ENCODE data around the gene TRIM4. TPM values are rescaled to one million over a fixed set of nuclear protein-coding genes. Genes with fewer than 3 reads are reported as not detected.
A peak's percentile ranks its signal among the peaks of the same experiment; 100 is the strongest.

Gene TRIM4
- total RNA-seq, 1 experiment from 2014 or later, result 23.4 TPM

DNA sequence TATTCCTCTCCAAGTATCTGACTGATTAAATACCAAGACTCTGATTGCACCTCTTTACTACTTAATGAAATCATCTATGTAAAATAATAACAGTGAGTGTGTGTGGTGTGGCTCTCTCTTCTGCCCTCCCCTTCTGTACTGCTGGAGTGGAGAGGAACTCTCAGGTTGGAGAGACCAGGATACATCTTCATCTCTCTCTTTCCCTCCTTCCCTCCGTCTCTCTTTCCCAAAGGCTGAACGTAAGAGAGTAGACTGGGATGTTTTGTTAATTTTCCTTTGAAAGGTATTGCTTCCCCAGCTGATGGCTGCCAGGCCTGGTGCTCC, 10.4 kb upstream of the TRIM4 start:
- no TSS peak for BruUV-seq (replicated peaks)
- peaks cover 5% of the 10 kb centered on the region for H3K4me1 ChIP-seq (ENCODE audit: insufficient read depth, low read length, poor library complexity, severe bottlenecking)
- H3K9me3 ChIP-seq (ENCODE audit: low read depth, low read length, poor library complexity, severe bottlenecking), result no peaks in the 10 kb centered on the region
- peaks cover 57% of the 10 kb centered on the region for H3K27me3 ChIP-seq (replicated peaks; ENCODE audit: insufficient read depth, low read depth, low read length, poor library complexity)
- no peaks in the 10 kb centered on the region for H3K36me3 ChIP-seq (ENCODE audit: insufficient read depth, low read length, poor library complexity, severe bottlenecking)
- DNase-seq (ENCODE audit: low spot score), result no peak
- no peak for TF ChIP-seq EZH2 (IDR thresholded peaks at IDR 0.05; ENCODE audit: borderline replicate concordance, low read depth, low read length, poor library complexity, severe bottlenecking)
- TF ChIP-seq, protein P1, sequence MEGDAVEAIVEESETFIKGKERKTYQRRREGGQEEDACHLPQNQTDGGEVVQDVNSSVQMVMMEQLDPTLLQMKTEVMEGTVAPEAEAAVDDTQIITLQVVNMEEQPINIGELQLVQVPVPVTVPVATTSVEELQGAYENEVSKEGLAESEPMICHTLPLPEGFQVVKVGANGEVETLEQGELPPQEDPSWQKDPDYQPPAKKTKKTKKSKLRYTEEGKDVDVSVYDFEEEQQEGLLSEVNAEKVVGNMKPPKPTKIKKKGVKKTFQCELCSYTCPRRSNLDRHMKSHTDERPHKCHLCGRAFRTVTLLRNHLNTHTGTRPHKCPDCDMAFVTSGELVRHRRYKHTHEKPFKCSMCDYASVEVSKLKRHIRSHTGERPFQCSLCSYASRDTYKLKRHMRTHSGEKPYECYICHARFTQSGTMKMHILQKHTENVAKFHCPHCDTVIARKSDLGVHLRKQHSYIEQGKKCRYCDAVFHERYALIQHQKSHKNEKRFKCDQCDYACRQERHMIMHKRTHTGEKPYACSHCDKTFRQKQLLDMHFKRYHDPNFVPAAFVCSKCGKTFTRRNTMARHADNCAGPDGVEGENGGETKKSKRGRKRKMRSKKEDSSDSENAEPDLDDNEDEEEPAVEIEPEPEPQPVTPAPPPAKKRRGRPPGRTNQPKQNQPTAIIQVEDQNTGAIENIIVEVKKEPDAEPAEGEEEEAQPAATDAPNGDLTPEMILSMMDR (conservative IDR thresholded peaks at IDR 0.05; ENCODE audit: low read depth, low read length), result no peak
- ChIA-PET CTCF (no interaction called here), POLR2A (ENCODE audit: low non-redundant PET) (no interaction called here)
- no peak overlapping the region for H3K27ac ChIP-seq (ENCODE audit: low read depth, low read length, poor library complexity, severe bottlenecking)
- intact Hi-C loops (cut with micrococcal nuclease; ENCODE audit: unreplicated experiment), result no loop called here
- peak overlapping the region; percentile 18 for H3K4me3 ChIP-seq (ENCODE audit: low read depth, low read length, poor library complexity, severe bottlenecking)

GRCh38 chr7:99928994-99929729, 9.8 kb upstream of the TRIM4 start, which contains the start of gene GJC3:
Gene GJC3, minus strand, starts transcription at chr7:99929620. Its CDS starts 0 bp downstream, at chr7:99929620.
- peaks cover 5% of the 10 kb centered on the region for H3K4me1 ChIP-seq (ENCODE audit: insufficient read depth, low read length, poor library complexity, severe bottlenecking)
- POLR2A ChIA-PET (ENCODE audit: low non-redundant PET), result no interaction called here
- no peak for TF ChIP-seq EZH2 (IDR thresholded peaks at IDR 0.05; ENCODE audit: borderline replicate concordance, low read depth, low read length, poor library complexity, severe bottlenecking)
- TF ChIP-seq, protein P1 (conservative IDR thresholded peaks at IDR 0.05; ENCODE audit: low read depth, low read length), result peak; percentile 48
- peak; percentile 59 for DNase-seq (ENCODE audit: low spot score)
- no TSS peak for BruUV-seq (replicated peaks)
- H3K9me3 ChIP-seq (ENCODE audit: low read depth, low read length, poor library complexity, severe bottlenecking), result no peaks in the 10 kb centered on the region
- peak within 1 kb of the TSS; percentile 18 for H3K4me3 ChIP-seq (ENCODE audit: low read depth, low read length, poor library complexity, severe bottlenecking)
- H3K27me3 ChIP-seq (replicated peaks; ENCODE audit: insufficient read depth, low read depth, low read length, poor library complexity), result peaks cover 61% of the 10 kb centered on the region
- no peaks in the 10 kb centered on the region for H3K36me3 ChIP-seq (ENCODE audit: insufficient read depth, low read length, poor library complexity, severe bottlenecking)
- H3K27ac ChIP-seq (ENCODE audit: low read depth, low read length, poor library complexity, severe bottlenecking), result no peak within 1 kb of the TSS
- CTCF ChIA-PET, result no interaction called here
- intact Hi-C loops (cut with micrococcal nuclease; ENCODE audit: unreplicated experiment), result no loop called here

DNA sequence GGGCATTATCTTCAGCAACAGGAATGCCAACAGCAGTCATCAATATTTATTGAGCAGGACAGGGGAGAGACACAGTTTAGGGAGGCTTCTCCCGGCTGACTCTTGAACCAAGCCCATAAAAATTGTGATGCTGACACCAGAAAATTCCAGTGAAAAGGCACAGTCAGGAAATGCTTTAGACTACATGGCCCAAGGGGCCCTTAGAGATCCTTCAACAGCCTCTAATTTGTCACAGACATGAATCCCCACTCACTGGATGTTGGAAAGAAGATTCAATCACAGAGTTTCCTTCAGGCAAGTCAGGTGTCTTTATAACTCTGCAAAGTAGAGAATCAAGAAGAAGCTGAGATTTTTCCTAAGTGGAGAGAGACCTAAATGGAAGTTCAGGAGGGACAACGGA, 8.9 kb upstream of the TRIM4 start:
- no peaks in the 10 kb centered on the region for H3K36me3 ChIP-seq (ENCODE audit: insufficient read depth, low read length, poor library complexity, severe bottlenecking)
- H3K4me3 ChIP-seq (ENCODE audit: low read depth, low read length, poor library complexity, severe bottlenecking), result no peak overlapping the region
- CTCF ChIA-PET, result no interaction called here
- H3K9me3 ChIP-seq (ENCODE audit: low read depth, low read length, poor library complexity, severe bottlenecking), result no peaks in the 10 kb centered on the region
- BruUV-seq (replicated peaks), result no TSS peak
- no peak for DNase-seq (ENCODE audit: low spot score)
- no peak overlapping the region for H3K27ac ChIP-seq (ENCODE audit: low read depth, low read length, poor library complexity, severe bottlenecking)
- peaks cover 5% of the 10 kb centered on the region for H3K4me1 ChIP-seq (ENCODE audit: insufficient read depth, low read length, poor library complexity, severe bottlenecking)
- H3K27me3 ChIP-seq (replicated peaks; ENCODE audit: insufficient read depth, low read depth, low read length, poor library complexity), result peaks cover 61% of the 10 kb centered on the region
- POLR2A ChIA-PET (ENCODE audit: low non-redundant PET), result no interaction called here
- intact Hi-C loops (cut with micrococcal nuclease; ENCODE audit: unreplicated experiment), result no loop called here
- TF ChIP-seq, protein P1 (conservative IDR thresholded peaks at IDR 0.05; ENCODE audit: low read depth, low read length), result no peak
- no peak for TF ChIP-seq EZH2 (IDR thresholded peaks at IDR 0.05; ENCODE audit: borderline replicate concordance, low read depth, low read length, poor library complexity, severe bottlenecking)
